Measurements from ENCODE around the gene ARV1. TPM values are rescaled to one million over a fixed set of nuclear protein-coding genes. Genes with fewer than 3 reads are reported as not detected.

Gene ARV1
- total and polyA plus RNA-seq, 2 of the 13 experiments (the other 11 are each of a cell fraction or from before 2014, with no cell fraction given): 13.0 to 15.2 TPM

DNA sequence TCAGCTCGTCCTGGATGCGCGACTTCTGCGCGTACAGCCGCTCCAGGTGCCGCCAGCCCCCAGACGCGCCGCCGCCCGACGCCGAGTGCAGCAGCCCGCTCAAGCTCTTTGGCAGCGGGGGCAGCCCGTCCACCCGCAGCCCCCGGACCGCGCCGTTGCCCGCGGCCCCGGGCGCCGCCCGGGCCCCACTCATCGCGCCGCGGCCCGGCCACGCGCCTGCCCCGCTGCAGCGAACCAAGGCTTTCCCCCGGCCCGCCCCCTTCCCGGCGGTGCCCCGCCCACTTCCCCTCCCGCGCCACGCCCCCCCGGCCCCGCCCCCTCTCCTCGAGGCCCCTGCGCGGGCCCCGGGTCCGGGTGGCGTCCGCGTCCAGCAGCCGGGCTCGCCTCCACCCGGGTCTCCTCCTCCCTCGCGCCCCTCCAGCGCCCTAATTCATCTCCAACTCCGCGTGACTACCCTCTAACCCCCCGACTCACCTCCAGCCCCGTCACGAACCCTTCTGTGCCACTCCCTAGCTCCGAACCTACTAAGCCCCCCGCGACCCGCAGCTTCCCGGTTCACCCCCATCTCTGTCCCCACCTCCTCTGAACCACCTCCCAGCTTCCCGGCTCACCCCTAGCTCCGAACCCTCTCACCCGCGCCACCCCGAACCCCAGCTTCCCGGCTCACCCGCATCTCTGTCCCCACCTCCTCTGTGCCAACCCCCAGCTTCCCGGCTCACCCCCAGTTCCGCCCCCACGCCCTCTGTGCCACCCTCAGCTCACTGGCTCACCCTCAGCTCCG, 61.3 kb downstream of the ARV1 start, which contains the start of gene FAM89A:
TSS of gene FAM89A (minus strand) at position 236 of the 781 bp plus-strand sequence. CDS start at position 193, 43 bp downstream.
- TF ChIP-seq BCL6 (CRISPR knock-in tag; IDR thresholded peaks at IDR 0.05) (peak; percentile 65), MAZ (IDR thresholded peaks at IDR 0.05; ENCODE audit: borderline replicate concordance, low read depth, low read length) (no peak), MAZ (CRISPR knock-in tag; IDR thresholded peaks at IDR 0.05; ENCODE audit: low read depth) (no peak), ZNF777 (CRISPR knock-in tag; IDR thresholded peaks at IDR 0.05) (peak; percentile 25; the same call in 1 of the 2 replicates), RBM39 (IDR thresholded peaks at IDR 0.05; ENCODE audit: low read depth, low read length, poor library complexity, severe bottlenecking) (peak; percentile 41)
- peaks cover 18% of the 10 kb centered on the region for H3K4me1 ChIP-seq (ENCODE audit: insufficient read depth, low read length)
- FAIRE-seq: no peak
- ATAC-seq: peak; percentile 51; the same call in 2 of the 3 replicates
- intact Hi-C loops (cut with micrococcal nuclease; ENCODE audit: unreplicated experiment) (no loop called here), in situ Hi-C loops (cut with HindIII; ENCODE audit: extremely low pct_ligation_motif_present, low pct_unique_long_range_greater_than_20kb) (no loop called here)
- no peak within 1 kb of the TSS for H3K27ac ChIP-seq (ENCODE audit: extremely low read length, insufficient read depth, low read length)
- 11% methylated on average over 23 of the region's 82 CpGs for whole genome bisulfite sequencing (ENCODE audit: low lambda C conversion rate)
- ChIA-PET CTCF (ENCODE audit: low intra/inter-chr PET ratio, low total read pairs) (no interaction called here), POLR2A (no interaction called here)
- H3K36me3 ChIP-seq (replicated peaks in 1 of 2; ENCODE audit: control insufficient read depth in 1 of 2, insufficient read depth in 2 of 2, low read length in 2 of 2): no peaks in the 10 kb centered on the region
- H3K9me3 ChIP-seq (ENCODE audit: low read length): peaks cover 10% of the 10 kb centered on the region
- H3K4me2 ChIP-seq (ENCODE audit: low read depth, low read length): peak within 1 kb of the TSS; percentile 91
- no peaks in the 10 kb centered on the region for H4K20me1 ChIP-seq (ENCODE audit: insufficient read depth, low read length)
- no TSS peak for BruUV-seq (replicated peaks)
- no peak for DNase-seq (ENCODE audit: low spot score)
- H3K9ac ChIP-seq (ENCODE audit: insufficient read depth, low read depth, low read length): 0 out of 2 replicates have a peak within 1 kb of the TSS, but pooled peaks have one; percentile 29
- peaks cover 7 to 43% of the 10 kb centered on the region in 2 experiments for H3K27me3 ChIP-seq (ENCODE audit: control insufficient read depth in 1 of 2, insufficient read depth in 2 of 2, low read length in 2 of 2)
- H3K4me3 ChIP-seq (replicated peaks in 1 of 3; ENCODE audit: insufficient read depth in 1 of 3, low read depth in 2 of 3, low read length in 3 of 3): peak within 1 kb of the TSS; percentile 52 to 73 (median 62); a peak in 5 of 6 replicates
- H2AFZ ChIP-seq (ENCODE audit: low read length): no peak within 1 kb of the TSS
- H3K79me2 ChIP-seq (ENCODE audit: insufficient read depth, low read length): no peaks in the 10 kb centered on the region

Data from HepG2 (cell line).